SHP77 treated with DMSO at 0.1 percent for 48 hours (cell line): Measurements from ENCODE around the gene TMEM135.
"Not testable (repeated sequence)": the region's sequence is repeated elsewhere in the genome, so short reads cannot be mapped to it uniquely, and the experiment has no call there.

Source experiments
- DNase-seq: peaks from one replicate; lab custom pipeline; 2025; lab: John Stamatoyannopoulos, UW

TMEM135 gene

DNA sequence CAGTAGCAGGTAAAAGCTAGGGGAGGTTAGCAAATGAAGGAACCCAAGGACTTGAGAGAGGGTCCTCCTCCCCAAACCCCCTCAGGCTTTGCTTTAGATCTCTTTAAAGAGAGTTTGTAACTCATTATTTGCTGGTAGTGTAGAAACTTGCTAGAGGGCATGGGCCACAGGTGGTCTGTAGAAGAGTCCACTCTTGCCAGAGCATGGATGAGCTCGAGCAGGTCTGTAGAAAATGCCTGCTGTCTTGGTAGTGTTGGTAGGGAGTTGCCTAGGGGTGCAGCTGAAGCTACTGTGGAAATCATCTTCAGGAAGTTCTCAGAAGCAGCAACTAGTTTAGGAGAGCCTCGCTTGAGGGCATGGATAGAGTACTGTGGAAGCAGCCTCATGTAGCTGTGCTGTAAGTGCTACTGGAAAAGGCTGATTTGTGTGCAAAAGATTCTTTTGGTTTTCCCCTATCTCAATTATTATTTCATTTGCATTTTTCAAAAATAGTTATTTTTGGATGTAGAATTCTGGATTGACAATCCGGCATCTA lies 104.3 kb downstream of the TMEM135 start:
- no peak for DNase-seq

DNA sequence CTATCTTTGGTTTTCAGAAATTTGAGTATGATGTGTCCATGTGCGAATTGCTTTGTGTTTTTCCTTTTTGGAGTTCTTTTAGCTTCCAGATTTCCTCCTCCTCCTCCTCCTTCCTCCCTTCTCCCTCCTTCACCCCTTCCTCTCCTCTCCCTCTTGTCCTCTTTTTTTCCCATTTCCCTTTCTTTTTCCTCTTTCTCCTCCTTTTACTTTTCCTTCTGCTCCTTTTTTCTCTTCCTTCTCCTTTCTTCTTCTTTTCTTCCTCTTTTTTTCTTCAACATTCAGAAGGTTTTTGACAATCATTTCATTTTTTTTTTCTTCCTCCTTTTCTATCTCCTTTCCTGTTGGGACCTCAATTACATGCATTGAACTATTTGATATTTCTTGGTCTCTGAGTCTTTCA lies 104.9 kb downstream of the TMEM135 start:
- no peak for DNase-seq

DNA sequence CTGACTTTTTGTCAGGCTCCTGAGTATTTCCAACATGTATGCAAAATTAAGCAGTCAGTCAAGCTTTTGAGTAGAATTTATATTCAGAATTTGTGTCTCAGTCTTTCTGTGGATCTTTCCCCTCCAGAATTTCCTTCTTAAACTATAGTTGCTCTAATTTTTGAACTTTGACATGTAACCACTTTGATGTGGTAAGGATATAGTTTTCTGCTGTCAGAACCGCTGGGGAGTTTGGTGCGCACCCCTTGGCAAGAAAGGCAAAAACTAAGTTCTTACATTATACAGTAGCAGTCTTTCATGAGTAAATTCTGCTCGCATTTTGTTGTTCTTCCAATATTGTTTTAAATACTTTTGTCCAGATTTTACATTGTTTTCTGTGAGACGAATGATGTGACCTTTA lies 105.9 kb downstream of the TMEM135 start:
- DNase-seq: no peak

DNA sequence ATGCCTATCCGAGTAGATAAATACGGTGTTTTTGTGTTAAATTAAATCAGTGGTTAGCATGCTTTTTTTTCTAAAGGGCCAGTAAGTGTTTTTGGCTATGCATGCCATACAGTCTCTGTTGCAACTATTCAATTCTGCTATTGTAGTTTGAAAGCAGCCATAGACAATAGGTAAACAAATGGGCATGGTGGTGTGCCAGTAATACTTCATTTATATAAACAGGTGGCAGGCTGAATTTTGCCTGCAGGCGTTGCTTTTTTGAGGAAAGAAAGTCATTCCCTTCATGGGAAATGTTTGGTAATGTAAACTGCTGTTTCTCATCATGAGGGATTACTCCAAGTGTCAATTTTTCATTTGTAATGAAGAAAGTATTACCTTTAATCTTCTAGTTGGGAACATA lies 106.5 kb downstream of the TMEM135 start:
- no peak for DNase-seq

DNA sequence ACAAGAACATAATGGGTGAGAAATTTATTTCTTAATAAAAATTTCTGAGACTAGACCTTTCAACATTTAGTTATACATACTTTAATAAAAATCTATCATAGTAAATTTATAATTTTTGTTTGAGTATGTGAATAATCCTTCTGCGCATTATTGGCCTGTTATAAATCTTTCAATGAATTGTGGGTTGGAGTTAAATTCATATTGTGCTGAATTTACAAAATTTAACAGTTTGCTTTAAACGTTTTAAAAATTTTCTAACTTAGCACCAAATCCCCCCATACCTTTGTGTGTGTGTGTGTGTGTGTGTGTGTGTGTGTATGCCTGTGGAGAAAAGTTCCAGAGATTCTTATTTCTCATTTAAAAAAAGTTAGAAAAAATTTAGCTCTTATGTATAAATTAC lies 111.0 kb downstream of the TMEM135 start:
- DNase-seq: no peak

DNA sequence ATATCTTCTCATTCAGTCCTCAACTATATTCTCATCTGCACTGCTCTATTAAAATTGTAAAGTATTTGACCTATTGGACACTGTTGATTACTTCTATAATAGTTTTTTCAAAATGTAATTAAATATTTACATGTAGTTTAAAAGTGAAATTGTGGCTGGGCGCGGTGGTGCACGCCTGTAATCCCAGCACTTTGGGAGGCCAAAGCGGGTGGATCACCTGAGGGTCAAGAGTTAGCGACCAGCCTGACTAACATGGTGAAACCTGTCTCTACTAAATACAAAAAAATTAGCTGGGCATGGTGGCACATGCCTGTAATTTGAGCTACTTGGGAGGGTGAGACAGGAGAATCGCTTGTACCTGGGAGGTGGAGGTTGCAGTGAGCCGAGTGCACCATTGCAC lies 112.0 kb downstream of the TMEM135 start:
- not testable (repeated sequence) for DNase-seq

DNA sequence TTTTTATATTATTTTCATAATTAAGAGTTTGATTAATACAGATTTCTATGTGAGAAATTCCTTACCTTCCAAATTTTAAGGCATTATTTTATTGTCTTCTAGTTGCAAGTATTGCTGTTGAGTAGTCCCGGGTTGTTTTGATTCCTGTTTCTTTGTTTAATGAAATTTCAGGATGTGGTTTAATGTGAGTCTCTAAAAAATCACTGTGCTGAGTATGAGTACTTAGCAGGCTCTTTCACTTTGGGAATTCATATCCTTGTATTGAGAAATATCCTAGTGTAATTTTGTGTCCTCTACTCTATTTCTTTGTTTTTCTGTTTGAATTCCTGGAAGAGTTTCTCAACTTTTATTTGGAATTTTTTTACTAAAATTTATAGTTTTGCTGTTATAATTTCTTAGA lies 113.2 kb downstream of the TMEM135 start:
- DNase-seq: no peak

DNA sequence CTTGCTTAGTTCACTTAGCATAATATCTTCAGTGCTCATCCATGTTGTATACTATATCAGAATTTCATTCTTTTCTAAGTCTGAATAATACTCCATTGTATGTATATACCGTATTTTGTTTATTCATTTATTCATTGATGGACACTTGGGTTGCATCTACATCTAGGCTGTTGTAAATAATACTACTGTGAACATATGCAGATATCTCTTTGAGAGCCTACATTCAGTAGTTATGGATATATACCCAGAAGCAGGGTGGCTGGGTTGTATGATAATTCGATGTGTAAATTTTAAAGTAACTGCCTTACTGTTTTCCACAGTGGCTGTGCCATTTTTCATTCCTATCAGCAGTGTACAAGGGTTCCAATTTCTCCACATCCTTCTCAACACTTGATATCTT lies 116.5 kb downstream of the TMEM135 start:
- DNase-seq: no peak

DNA sequence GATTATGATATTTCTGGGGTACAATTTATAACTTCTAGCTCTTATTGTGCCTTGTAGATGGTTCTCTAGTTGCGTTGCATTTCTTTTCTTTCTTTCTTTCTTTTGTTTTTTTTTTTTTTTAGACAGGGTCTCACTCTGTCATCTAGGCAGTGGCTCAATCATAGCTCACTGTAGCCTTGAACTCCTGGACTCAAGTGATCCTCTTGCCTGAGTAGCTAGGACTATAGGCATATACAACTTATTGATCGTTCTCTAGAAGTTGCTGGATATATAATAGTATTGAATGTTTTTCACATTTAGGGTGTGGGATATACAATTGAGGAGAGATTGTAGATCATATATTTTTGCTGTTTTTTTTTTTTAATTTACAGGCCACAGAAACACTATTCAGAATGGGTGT lies 119.2 kb downstream of the TMEM135 start:
- DNase-seq: no peak

DNA sequence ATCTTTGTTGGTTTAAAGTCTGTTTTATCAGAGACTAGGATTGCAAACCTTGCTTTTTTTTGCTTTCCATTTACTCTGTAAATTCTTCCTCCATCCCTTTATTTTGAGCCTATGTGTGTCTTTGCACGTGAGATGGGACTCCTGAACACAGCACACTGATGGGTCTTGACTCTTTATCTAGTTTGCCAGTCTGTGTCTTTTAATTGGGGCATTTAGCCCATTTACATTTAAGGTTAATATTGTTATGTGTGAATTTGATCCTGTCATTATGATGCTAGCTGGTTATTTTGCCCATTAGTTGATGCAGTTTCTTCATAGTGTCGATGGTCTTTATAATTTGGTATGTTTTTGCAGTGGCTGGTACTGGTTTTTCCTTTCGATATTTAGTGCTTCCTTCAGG lies 131.3 kb downstream of the TMEM135 start:
- DNase-seq: not testable (repeated sequence)

DNA sequence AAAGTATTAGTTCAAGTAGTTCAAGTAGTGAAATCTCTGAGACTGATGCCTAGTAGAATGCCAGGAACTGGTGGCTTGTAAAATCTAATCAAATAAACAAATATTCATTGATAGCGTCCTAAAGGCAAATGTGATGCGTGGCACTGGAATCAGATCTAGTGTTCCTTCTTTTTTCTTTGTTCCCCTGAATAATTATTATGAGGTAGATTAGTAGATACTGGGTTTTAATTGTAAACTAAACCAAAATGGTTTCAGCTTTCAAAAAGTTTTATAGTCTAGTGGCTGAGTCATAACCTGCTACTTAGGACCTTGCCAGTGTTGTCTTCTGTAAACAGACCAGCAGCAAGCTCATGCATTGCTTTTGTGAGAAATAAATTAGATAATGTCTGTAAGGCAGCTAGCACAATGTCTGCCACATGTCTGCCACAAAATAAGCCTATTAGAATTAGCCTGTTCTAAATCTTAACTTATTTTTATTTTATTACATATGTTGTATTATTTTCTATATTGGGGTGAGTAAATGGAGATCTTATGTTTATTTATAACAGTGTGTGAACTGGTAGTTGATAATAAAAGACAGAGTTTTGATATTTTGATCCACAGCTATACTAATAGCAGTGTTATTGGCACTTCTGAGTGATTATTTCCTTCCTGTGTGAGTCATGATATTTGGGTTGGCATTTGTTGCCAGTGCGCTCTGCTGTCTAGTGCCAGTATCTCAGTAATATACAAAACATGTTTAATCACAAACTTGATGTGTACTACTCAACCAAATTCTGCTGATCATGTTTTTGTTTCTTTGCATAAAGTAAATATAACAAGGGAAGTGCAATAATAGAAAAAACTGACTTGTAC lies 135.7 kb downstream of the TMEM135 start:
- peak; percentile 21 for DNase-seq

DNA sequence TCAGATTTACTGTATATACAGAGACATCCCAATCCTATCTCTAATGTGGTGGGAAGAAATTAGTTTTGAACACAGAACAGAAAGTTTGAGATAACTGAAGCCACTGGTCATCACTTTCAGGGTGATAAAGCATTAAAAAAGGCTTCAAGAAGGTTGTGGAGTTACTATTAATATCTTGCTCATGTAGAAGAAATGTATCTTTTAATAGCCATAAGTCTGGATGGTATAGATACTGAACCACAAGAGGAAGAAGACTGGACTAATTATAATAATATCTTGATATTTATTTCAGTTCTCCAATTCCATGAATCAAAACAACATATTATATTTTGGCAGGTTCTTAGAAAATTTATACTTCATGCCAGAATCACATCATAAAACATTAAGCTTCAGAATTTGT lies 137.1 kb downstream of the TMEM135 start:
- no peak for DNase-seq

DNA sequence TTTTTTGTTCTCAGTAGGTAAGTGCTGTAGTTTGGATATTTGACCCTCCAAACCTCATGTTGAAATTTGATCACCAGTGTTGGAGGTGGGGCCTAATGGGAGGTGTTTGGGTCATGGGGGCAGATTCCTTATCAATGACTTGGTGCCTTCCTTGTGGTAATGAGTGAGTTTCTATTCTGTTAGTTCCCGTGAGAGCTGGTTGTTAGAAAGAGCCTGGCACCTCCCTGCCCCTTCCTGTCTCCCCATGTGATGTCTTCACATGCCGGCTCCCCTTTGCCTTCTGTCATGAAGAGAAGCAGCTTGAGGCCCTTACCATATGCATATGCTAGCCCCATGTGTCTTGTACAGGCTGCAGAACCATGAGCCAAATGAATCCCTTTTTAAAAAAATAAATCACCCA lies 138.3 kb downstream of the TMEM135 start:
- DNase-seq: no peak

DNA sequence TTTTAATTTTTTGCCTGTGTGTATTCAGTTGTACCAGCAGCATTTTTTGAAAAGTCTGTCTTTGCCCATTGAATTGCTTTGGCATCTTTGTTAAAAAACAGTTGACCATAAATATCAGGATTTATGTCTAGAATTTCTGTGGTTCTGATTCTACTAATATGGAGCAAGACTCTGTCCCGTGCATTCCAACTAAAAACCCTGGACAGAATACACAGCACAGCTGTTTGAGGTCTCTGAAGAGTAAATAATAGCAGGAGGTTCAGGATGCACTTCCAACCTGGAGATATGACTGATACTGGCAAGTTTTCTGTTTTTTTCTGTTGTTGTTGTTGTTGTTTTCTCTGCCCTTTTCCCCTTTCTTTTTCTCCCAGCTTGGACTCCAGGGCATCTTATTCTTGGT lies 141.9 kb downstream of the TMEM135 start:
- DNase-seq: no peak

DNA sequence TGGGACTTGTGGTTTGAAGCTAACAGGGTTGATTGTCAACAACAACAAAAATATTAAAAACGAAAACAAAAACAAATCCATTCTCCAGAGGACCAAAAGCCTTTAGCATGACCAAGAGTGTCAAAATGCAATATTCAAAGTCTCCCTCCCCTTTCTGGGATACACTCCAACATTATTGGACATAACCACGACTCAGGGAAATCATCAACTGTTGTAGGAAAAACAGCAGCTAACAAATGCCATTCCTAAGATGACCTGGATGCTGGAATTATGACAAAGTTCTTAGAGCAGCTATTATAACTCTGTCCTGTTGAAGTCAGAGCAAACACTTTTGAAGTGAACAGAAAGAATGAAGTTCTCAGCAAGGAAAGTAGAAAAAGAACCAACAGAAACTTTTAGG lies 143.0 kb downstream of the TMEM135 start:
- DNase-seq: no peak

DNA sequence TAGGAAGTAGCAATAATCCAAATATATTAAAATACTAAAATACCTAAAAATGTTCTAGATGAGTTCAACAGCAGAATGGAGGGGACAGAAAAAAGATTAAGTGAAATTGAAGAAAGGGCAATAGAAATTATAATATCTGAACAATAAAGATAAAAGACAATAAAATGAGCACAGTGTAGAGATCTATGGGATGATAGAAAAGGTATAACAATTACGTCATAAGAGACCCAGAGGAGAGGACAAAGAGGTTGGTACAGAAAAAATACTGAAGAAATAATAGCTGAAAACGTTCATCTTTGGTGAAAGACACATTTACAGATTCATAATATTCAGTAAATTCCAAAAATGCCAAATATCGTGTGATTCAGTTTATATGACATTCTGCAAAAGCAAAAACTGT lies 143.4 kb downstream of the TMEM135 start:
- DNase-seq: no peak

DNA sequence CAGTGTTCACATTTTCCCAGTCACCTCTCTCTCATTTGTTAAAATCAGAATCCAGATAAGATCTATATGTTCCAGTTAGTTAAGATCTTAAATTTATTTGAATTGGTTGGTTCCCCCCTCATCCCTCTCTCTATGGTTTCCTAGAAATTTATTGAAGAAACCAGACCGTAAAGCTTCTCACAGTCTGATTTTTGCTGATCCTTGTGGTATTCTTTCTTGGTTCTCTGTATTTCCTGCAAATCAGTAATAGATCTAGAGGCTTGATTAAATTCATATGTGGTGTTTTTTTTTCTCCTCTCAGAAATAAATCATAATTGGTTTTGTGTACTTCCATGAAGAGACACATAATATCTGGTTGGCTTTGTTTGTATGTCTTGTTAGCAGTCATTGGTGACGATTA lies 147.5 kb downstream of the TMEM135 start:
- DNase-seq: no peak

DNA sequence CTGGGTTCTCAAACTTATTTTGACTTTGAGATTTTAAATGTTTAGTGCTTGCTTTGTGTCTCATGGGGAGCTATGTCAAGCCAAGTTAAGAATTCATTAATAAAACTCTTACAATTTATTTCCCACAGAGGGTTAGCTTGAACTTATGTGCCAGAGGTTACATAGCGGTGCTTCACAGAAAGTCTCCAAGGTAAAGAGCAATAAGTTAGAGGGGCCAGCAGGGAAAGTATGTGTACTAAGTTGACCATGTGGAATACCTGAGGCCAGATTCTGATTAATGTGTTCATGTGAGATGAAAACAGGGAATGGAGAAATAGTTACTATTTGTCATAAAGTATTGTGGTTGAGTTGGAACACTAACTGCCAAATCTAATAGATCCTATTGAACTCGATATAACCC lies 149.3 kb downstream of the TMEM135 start:
- no peak for DNase-seq

DNA sequence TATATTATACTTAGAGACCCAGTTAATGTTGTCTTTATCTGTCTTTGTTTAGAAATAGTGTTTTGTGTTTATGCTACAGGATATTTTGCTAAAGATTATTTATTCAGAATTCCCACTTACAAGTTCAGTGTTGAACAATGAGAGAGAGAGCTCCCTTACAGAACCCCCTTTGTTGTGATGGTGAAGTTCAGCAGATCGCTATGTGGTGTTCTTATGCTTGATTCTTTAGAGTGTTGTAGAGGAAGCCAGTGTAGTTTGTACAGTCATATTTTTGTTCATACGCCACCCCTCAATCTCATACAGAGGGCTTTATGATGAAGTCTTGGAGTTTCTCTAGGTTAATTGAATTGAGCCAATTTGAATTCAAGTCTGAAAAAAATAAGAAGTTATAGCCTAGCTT lies 150.2 kb downstream of the TMEM135 start:
- DNase-seq: no peak

DNA sequence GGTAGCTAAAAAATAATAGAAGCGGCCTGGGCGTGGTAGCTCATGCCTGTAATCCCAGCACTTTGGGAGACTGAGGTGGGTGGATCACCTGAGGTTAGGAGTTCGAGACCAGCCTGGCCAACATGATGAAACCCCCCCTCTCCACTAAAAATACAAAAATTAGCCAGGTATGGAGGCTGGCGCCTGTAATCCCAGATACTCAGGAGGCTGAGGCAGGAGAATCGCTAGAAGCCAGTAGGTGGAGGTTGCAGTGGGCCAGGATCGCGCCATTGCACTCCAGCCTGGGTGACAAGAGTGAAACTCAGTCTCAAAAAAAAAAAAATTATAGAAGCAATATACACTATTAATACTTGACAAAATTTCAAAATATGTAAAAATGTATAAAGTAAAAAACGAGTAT lies 150.7 kb downstream of the TMEM135 start:
- DNase-seq: not testable (repeated sequence)

DNA sequence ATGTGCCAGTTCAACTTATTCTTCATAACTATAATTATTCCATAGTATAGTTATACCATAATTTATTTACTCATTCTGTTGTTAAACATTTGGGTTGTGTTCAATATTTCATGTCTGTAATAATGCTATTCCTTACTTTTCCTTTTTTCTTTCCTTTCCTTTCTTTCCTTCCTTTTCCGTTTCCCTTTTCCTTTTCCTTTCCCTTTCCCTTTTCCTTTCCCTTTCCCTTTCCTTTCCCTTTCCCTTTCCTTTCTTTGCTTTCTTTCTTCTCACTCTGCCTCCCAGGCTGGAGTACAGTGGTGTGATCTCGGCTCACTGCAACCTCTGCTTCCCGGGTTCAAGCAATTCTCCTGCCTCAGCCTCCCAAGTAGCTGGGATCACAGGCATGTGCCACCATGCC lies 151.2 kb downstream of the TMEM135 start:
- not testable (repeated sequence) for DNase-seq

DNA sequence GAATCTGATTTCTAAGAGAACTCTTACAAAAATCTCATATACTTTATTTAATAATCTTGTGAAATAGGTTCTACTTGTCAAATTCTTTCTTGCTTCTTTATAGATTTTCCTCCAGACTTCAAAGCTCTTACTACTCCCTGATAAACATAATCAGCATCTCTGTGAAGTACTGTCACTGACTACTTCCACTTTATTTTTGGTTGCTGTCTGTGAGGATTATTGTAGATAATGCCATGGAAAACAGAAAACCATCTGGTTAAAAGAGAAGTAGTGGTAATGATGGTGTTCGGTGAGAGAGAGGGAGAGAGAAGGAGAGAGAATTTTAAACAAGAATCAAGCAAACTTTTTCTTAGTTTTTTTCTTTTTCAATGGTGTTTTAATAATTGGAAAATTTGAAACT lies 152.3 kb downstream of the TMEM135 start:
- DNase-seq: no peak

DNA sequence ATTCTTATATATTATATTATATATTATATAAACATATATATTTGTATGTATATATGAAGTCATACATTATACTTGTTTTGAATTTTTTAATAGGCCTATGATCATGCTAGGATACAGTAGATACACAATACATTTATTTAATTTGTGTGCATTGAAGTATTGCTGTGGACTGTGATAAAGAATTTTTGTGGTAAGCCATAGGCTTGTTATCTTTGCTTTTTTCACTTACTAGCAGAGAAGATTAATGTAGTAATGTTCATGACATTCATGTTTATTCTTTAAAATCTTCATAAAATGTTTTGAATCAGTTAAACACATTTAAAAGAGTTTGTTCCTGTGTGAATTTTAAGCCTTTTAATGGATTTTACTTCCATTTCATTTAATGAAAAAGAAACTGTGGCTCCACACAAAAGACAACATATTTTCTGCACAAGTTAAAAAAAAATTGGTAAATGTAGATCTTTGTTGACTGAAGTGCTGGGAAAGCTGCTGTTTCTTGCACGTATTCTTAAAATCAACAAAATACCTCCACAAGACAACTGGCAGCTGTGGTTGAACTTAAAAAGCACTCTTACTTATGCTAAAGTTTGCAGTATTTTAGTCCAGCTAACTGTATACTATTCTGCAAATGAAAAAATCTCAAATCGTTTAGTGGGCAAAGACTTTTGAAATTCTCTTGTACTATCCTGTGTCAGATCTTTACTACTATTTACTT lies 156.2 kb downstream of the TMEM135 start:
- no peak for DNase-seq
